GM18867 (cell line): Measurements from ENCODE around the gene FAM89B.

Source experiments
- ATAC-seq: cut with Tn5 transposase; IDR thresholded peaks from one replicate; pipeline ENCODE4 v1.9.1; 2021; ENCODE audit warnings: mild to moderate bottlenecking, moderate library complexity; ENCODE audit not compliant: unreplicated experiment

Gene FAM89B

GRCh38 chr11:65586676-65587075 lies 14.3 kb downstream of the FAM89B start:
- no peak for ATAC-seq

- ATAC-seq = peak; percentile 74
These were observed 16.1 kb downstream of the FAM89B start for GRCh38 chr11:65588199-65589054.

GRCh38 chr11:65589444-65590239 lies 17.3 kb downstream of the FAM89B start:
- ATAC-seq = no peak

- no peak for ATAC-seq
These were observed 18.0 kb downstream of the FAM89B start for GRCh38 chr11:65590240-65590738.

GRCh38 chr11:65591939-65592857 lies 19.9 kb downstream of the FAM89B start:
- no peak for ATAC-seq

- no peak for ATAC-seq
These were observed 20.6 kb downstream of the FAM89B start for GRCh38 chr11:65592858-65593517.

GRCh38 chr11:65593518-65594414 lies 21.4 kb downstream of the FAM89B start:
- no peak for ATAC-seq

- ATAC-seq = no peak
These were observed 22.8 kb downstream of the FAM89B start for GRCh38 chr11:65595131-65595530.

GRCh38 chr11:65595543-65596281 lies 23.4 kb downstream of the FAM89B start, which contains the start of gene KCNK7:
Gene KCNK7 (minus strand): TSS chr11:65595800. CDS start chr11:65595772, 28 bp downstream.
- ATAC-seq = no peak

- ATAC-seq = no peak
These were observed 24.2 kb downstream of the FAM89B start for GRCh38 chr11:65596520-65596919.

- ATAC-seq = no peak
These were observed 25.9 kb downstream of the FAM89B start for GRCh38 chr11:65598258-65598699.

- no peak for ATAC-seq
These were observed 27.0 kb downstream of the FAM89B start for GRCh38 chr11:65599216-65599954.

GRCh38 chr11:65599955-65600246 lies 27.6 kb downstream of the FAM89B start:
- no peak for ATAC-seq

- no peak for ATAC-seq
These were observed 31.9 kb downstream of the FAM89B start for GRCh38 chr11:65604258-65604657.

- no peak for ATAC-seq
These were observed 34.7 kb downstream of the FAM89B start for GRCh38 chr11:65606876-65607613.

GRCh38 chr11:65607614-65608426 lies 35.5 kb downstream of the FAM89B start:
- ATAC-seq = no peak
